Ectodermal cell (in vitro differentiated cells): ENCODE data around the gene DOK6.

ENCODE experiments used
- H3K27ac ChIP-seq: 2 replicates; pipeline ENCODE4 v1.7.0; 2013; ENCODE audit warnings: mild to moderate bottlenecking, low read depth, low read length; ENCODE audit not compliant: insufficient read depth, poor library complexity, severe bottlenecking
- H3K27me3 ChIP-seq: 2 replicates; pipeline ENCODE4 v1.7.0; 2013; ENCODE audit warnings: mild to moderate bottlenecking, low read length; ENCODE audit not compliant: insufficient read depth, control insufficient read depth, poor library complexity, severe bottlenecking
- H3K36me3 ChIP-seq: one replicate; pipeline ENCODE4 v1.7.0; 2013; ENCODE audit warnings: low read length; ENCODE audit not compliant: control insufficient read depth, insufficient read depth
- H3K4me1 ChIP-seq: one replicate; pipeline ENCODE4 v1.7.0; 2013; ENCODE audit warnings: low read length; ENCODE audit not compliant: control insufficient read depth, insufficient read depth
- H3K4me3 ChIP-seq: 2 replicates; pipeline ENCODE4 v1.7.0; 2013; ENCODE audit warnings: low read depth, low read length, control low read depth; ENCODE audit not compliant: insufficient read depth
- H3K9me3 ChIP-seq: 2 replicates; pipeline ENCODE4 v1.7.0; 2013; ENCODE audit warnings: mild to moderate bottlenecking, low read length, moderate library complexity; ENCODE audit not compliant: control insufficient read depth
- WGBS, 2 experiments: methylation state at CpG; one replicate each; pipeline ENCODE4 v1.1.7; 2013; ENCODE audit warnings: missing lambda C conversion rate in 2 of 2; 5-methylcytosine and 5-hydroxymethylcytosine counted together

Gene DOK6

DNA sequence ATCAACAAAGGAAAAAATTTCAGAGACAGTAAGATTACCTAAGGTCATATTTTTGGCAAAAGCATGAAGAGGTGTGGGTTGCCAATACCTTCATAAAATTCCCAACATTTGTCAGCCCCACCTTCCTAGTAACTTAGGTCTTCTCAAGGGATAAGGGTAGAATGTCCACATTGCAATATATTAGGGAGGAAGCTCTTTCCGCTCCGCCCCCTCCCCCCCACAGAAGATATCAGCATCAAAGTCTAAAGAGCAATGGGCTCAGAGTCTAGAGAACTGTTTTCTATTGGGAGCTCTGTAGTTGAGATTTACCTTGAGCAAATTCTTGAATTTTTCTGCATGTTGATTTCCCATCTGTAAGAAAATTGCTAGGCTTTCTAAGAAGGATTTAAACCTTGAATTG, 346.7 kb downstream of the DOK6 start:
- H3K36me3 ChIP-seq = no peaks in the 10 kb centered on the region
- no peak overlapping the region for H3K4me3 ChIP-seq
- no peaks in the 10 kb centered on the region for H3K4me1 ChIP-seq
- H3K9me3 ChIP-seq = no peaks in the 10 kb centered on the region
- H3K27ac ChIP-seq = no peak overlapping the region
- 90 to 100% methylated on average over 2 of the region's 2 CpGs for WGBS, 2 experiments
- no peaks in the 10 kb centered on the region for H3K27me3 ChIP-seq

DNA sequence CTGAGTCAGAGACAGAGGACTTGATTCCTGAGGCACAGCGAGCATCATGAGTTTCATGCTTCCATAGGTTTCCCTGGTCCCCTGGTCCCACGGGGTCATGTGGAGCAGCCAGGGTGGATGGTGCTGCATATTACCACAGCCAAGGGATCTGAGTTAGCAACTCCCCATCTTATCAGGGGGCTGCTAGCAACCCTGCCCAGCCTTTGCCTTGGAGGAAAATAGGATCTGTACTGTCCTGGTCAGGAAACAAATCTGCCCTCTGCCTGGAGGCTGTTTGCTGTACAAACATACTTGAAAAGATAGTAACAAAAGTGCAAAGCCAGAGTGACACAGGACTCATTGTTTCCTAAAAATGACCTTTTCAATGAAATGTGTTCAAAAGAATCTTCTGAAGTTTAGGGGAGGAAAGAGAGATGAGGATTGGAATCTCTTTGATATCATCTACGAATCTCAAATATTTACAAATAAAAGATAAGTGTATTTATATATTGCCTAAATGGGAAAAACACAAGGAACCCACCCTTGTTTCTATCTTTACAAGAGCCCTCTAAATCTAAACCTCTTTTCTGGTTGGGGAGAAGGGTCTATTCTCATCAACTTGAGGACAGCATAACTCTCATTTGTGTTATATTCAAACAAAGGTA, 352.2 kb downstream of the DOK6 start:
- 75 to 89% methylated on average over 2 of the region's 3 CpGs for WGBS, 2 experiments
- no peak overlapping the region for H3K27ac ChIP-seq

DNA sequence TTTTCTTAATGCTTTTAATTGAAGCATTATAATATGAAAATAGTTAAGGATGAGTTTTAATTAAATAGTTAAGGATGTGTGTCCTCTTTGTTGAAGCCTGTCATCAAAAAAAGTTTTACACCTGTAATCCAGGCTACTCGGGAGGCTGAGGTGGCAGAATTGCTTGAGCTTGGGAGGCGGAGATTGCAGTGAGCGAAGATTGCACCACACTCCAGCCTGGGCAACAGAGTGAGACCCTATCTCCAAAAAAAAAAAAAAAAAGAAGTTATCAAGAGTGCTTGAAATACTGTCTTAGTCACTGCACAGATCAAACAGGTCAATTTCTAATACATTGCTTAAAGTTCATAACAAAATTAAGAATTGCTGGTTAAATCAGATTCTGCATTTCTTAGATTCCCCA, 353.4 kb downstream of the DOK6 start:
- 98 to 99% methylated on average over 3 of the region's 3 CpGs for WGBS, 2 experiments

More for the DNA sequence above, 352.2 kb downstream of the DOK6 start:
- H3K4me3 ChIP-seq = no peak overlapping the region
- no peaks in the 10 kb centered on the region for H3K27me3 ChIP-seq
- no peaks in the 10 kb centered on the region for H3K4me1 ChIP-seq
- H3K36me3 ChIP-seq = no peaks in the 10 kb centered on the region
- no peaks in the 10 kb centered on the region for H3K9me3 ChIP-seq

DNA sequence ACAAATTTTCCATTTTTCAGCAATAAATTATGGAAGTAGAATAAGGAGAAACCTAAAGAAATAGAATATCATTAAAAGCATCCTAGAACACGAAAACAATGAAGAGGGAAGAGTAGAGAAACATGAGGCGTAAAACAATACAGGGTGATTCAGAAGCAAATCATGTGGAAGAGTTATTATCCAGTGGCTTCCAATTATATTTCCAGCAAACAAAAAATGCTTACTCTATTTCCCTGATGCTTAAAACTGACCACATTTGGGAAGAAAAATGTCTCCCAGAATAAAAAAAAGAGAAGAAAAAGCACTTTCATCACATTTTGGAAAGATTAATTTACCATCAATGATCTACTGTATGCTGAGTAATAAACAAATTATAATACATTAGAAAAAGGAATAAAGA, 354.4 kb downstream of the DOK6 start:
- Histone ChIP-seq H3K27me3 (no peaks in the 10 kb centered on the region), H3K4me3 (no peak overlapping the region), H3K36me3 (no peaks in the 10 kb centered on the region), H3K27ac (no peak overlapping the region), H3K9me3 (no peaks in the 10 kb centered on the region), H3K4me1 (no peaks in the 10 kb centered on the region)
- WGBS, 2 experiments = 80 to 89% methylated on average over 1 to 2 of the region's 2 CpGs

More for the DNA sequence above, 353.4 kb downstream of the DOK6 start:
- no peak overlapping the region for H3K27ac ChIP-seq
- no peaks in the 10 kb centered on the region for H3K36me3 ChIP-seq
- H3K9me3 ChIP-seq = no peaks in the 10 kb centered on the region
- H3K4me3 ChIP-seq = no peak overlapping the region
- no peaks in the 10 kb centered on the region for H3K27me3 ChIP-seq
- no peaks in the 10 kb centered on the region for H3K4me1 ChIP-seq

DNA sequence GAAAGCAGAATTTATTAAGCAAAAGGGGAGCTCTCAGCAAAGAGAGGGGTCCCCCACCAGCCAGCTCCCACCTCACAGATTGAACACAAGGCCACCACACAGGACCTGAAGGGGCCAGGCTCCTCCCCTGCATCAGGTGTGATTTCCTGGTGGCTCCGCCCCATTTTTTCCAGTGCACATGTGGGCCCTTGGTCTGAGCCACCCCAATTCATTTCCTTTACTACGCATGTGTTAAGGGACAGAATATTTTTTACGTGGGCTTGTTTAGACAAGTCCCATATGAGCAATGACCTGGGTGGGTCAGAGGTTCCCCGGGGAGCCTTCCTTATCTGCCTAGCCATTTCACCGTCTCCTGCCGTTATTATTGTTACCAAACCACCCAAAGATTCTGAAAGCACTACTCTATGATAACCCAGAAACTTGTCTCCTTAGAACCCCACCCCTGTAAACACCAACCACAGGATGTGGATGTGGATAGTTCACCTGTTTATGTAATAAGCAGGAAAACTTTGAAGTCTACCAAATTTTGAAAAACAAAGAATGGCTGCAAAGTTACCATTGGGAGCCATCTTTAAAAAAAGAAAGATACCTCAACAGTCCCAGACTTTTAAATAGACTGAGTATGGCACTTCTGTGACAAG, 355.3 kb downstream of the DOK6 start:
- no peak overlapping the region for H3K4me3 ChIP-seq
- H3K9me3 ChIP-seq = no peaks in the 10 kb centered on the region
- no peaks in the 10 kb centered on the region for H3K36me3 ChIP-seq
- no peaks in the 10 kb centered on the region for H3K4me1 ChIP-seq
- H3K27ac ChIP-seq = no peak overlapping the region
- 94 to 95% methylated on average over 6 of the region's 6 CpGs for WGBS, 2 experiments
- H3K27me3 ChIP-seq = no peaks in the 10 kb centered on the region

DNA sequence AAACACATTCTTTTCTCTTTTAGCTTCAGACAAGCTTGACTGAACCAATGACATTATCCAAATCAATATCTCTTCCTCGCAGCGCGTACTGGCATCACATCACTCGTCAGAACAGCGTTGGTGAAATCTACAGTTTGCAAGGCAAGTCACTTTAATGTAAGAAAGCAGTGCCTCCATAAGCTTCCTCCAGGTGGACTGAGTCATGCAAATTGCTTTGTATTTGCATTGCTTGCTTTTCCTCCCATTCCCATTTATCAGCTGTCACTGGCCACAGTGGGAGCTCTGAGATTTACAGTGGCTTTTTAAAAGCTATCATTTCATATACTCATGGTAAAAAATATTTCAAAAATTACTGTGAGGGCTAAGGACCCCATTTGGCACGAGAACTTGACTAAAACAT, 357.0 kb downstream of the DOK6 start:
- Histone ChIP-seq H3K4me3 (no peak overlapping the region), H3K36me3 (no peaks in the 10 kb centered on the region), H3K9me3 (no peaks in the 10 kb centered on the region), H3K27ac (no peak overlapping the region), H3K27me3 (no peaks in the 10 kb centered on the region), H3K4me1 (no peaks in the 10 kb centered on the region)
- WGBS, 2 experiments = 12 to 16% methylated on average over 6 of the region's 6 CpGs

DNA sequence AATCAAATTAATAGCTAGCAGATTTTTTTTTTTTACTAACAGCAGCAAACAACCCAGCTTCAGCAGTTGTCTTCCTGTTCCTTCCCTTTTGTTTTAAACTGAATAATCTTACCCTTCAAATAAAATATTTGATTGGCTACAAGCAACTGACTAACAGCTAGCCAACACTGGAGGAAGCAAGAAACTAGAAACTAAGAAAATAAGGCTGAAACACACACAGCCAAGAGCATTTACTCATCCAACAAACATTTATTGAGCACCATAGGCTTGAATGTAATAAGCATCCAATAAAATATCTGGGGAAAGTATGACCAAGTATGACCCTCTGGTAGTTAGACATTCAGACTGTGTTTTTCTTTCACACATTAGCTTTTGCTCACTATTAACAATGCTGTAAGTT, 357.8 kb downstream of the DOK6 start:
- Histone ChIP-seq H3K9me3 (no peaks in the 10 kb centered on the region), H3K27me3 (no peaks in the 10 kb centered on the region), H3K27ac (no peak overlapping the region), H3K4me3 (no peak overlapping the region), H3K36me3 (no peaks in the 10 kb centered on the region), H3K4me1 (no peaks in the 10 kb centered on the region)

DNA sequence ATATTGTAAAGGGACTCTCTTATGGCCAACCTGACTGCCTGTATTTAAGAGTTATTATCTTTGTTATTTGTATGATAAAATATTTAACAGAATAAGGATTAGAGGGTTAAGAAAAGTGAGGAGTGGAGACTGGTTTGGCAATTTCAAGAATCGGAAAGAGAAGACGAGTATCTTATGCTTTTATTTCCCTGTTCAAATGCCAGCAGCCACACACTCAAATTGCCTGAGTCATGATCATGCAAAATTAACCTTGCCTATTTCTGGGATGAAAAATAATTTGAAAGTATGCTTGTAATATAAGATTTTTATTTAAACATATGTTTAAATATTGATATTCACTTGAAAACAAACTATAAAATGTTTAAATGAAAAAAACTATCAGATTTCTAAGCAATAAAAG, 358.4 kb downstream of the DOK6 start:
- no peaks in the 10 kb centered on the region for H3K9me3 ChIP-seq
- 87 to 100% methylated on average over 2 of the region's 2 CpGs for WGBS, 2 experiments
- no peaks in the 10 kb centered on the region for H3K4me1 ChIP-seq
- no peak overlapping the region for H3K27ac ChIP-seq
- H3K36me3 ChIP-seq = no peaks in the 10 kb centered on the region
- no peaks in the 10 kb centered on the region for H3K27me3 ChIP-seq
- no peak overlapping the region for H3K4me3 ChIP-seq

DNA sequence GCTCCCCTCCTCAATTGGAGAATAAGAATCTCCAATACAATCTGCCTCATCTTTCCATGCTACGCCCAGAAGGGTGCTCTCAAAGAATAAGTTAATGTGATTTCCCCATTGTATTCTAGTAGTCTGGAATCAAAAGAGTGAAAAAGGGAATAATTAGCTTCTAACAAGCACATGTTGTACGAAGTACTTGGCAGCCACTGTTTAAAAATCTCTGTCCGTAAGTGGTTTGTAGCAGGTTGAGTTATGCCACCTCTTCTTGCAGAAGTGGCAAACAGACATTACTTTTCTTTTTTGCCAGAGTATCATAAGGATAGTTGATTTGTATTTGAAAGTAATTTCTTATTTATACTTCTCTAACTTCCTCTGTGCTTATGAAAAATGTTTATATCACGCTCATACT, 362.3 kb downstream of the DOK6 start:
- Histone ChIP-seq H3K4me1 (no peaks in the 10 kb centered on the region), H3K27me3 (no peaks in the 10 kb centered on the region), H3K27ac (no peak overlapping the region), H3K36me3 (no peaks in the 10 kb centered on the region), H3K9me3 (no peaks in the 10 kb centered on the region), H3K4me3 (no peak overlapping the region)
- WGBS, 2 experiments = 67 to 71% methylated on average over 3 to 4 of the region's 4 CpGs

DNA sequence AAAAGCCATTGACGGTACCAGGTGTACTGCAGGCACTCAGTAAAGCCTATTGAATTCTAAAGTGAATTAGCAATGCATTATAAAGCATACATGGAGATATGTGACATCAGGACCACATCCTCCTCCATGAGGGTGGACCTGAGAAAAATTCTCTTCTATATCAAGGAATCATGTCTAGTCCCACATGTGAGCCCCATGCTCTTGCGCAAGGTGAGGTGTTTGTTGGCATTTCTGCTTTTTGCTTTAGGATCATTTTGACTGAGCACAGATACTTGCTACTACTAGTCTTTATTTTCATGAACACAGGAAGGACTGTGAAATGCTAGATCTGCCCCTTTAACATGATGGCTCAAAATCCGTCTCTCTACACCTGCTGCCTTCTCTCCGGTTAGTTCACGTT, 363.1 kb downstream of the DOK6 start:
- Histone ChIP-seq H3K9me3 (no peaks in the 10 kb centered on the region), H3K27me3 (no peaks in the 10 kb centered on the region), H3K4me1 (no peaks in the 10 kb centered on the region), H3K4me3 (no peak overlapping the region), H3K36me3 (no peaks in the 10 kb centered on the region), H3K27ac (no peak overlapping the region)
- 97 to 98% methylated on average over 5 of the region's 5 CpGs for WGBS, 2 experiments
